ENCODE measurements around the gene PIK3C2G.

Gene PIK3C2G

DNA sequence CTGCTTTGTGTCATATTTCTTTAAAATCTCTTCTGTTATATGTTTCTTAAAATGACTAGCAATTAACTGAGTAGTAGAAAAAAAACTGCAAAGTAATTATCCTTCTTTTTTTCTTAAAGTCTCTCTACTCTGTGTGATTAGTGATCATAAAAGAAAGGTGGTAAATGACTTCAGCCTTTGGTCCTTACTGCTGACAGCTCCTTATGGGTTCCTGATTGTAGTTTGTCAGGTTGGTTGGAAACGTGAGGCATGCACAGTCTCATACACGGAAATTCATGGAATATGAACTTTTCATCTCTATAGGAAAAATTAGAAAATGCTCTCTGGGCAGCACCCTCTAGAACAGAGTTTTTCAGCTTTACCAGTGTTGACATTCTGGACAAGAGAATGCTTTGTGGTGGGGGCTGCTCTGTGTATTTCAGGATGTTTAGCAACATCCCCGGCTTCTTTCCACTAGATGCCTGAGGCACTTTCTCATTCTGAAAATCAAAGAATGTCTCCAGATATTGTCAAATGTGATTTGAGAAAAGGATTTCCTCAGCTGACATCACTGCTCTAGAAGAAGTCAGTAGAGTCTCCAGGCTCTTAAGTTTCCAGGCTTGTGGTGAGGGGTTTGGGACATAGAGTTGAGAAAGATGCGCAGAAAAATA lies 121.0 kb downstream of the PIK3C2G start:
- no peaks in the 10 kb centered on the region for H3K36me3 ChIP-seq (ENCODE audit: insufficient read depth, low read length)
- H3K27me3 ChIP-seq (ENCODE audit: insufficient read depth, low read length, poor library complexity): no peaks in the 10 kb centered on the region
- H4K20me1 ChIP-seq (ENCODE audit: insufficient read depth, low read length): no peaks in the 10 kb centered on the region
- no peak overlapping the region for H2AFZ ChIP-seq (ENCODE audit: low read depth, low read length)
- H3K9me3 ChIP-seq (ENCODE audit: insufficient read depth, low read length, severe bottlenecking): no peaks in the 10 kb centered on the region
- no peak overlapping the region for H3K4me3 ChIP-seq (ENCODE audit: low read depth in 1 of 2, low read length in 2 of 2)
- no peak overlapping the region for H3K27ac ChIP-seq (ENCODE audit: low read length)
- DNase-seq (no peak), ATAC-seq (ENCODE audit: insufficient read depth, low read depth) (no peak)
- H3K79me2 ChIP-seq (ENCODE audit: insufficient read depth, low read length): no peaks in the 10 kb centered on the region
- no peaks in the 10 kb centered on the region for H3K4me1 ChIP-seq (ENCODE audit: insufficient read depth, low read length)
- TF ChIP-seq CTCF (IDR thresholded peaks at IDR 0.05; ENCODE audit: borderline replicate concordance, extremely low read depth, low read length, poor library complexity, severe bottlenecking): no peak
- no peak for TF ChIP-seq EZH2 (IDR thresholded peaks at IDR 0.05; ENCODE audit: borderline replicate concordance, low read depth, low read length, severe bottlenecking)
- H3K9ac ChIP-seq (ENCODE audit: low read depth, low read length): no peak overlapping the region
- H3K4me2 ChIP-seq (ENCODE audit: insufficient read depth, low read length): no peak overlapping the region

- Histone ChIP-seq H3K27ac (ENCODE audit: low read length) (no peak overlapping the region), H3K27me3 (ENCODE audit: insufficient read depth, low read length, poor library complexity) (no peaks in the 10 kb centered on the region), H3K36me3 (ENCODE audit: insufficient read depth, low read length) (no peaks in the 10 kb centered on the region), H3K9me3 (ENCODE audit: insufficient read depth, low read length, severe bottlenecking) (no peaks in the 10 kb centered on the region), H3K4me1 (ENCODE audit: insufficient read depth, low read length) (no peaks in the 10 kb centered on the region), H2AFZ (ENCODE audit: low read depth, low read length) (no peak overlapping the region), H3K9ac (ENCODE audit: low read depth, low read length) (no peak overlapping the region), H3K4me2 (ENCODE audit: insufficient read depth, low read length) (no peak overlapping the region), H3K4me3 (ENCODE audit: low read depth in 1 of 2, low read length in 2 of 2) (no peak overlapping the region), H4K20me1 (ENCODE audit: insufficient read depth, low read length) (no peaks in the 10 kb centered on the region), H3K79me2 (ENCODE audit: insufficient read depth, low read length) (no peaks in the 10 kb centered on the region)
- ATAC-seq (ENCODE audit: insufficient read depth, low read depth) (no peak), DNase-seq (no peak)
- TF ChIP-seq EZH2 (IDR thresholded peaks at IDR 0.05; ENCODE audit: borderline replicate concordance, low read depth, low read length, severe bottlenecking): no peak
- no peak for TF ChIP-seq CTCF (IDR thresholded peaks at IDR 0.05; ENCODE audit: borderline replicate concordance, extremely low read depth, low read length, poor library complexity, severe bottlenecking)
These were observed 121.9 kb downstream of the PIK3C2G start for GRCh38 chr12:18383203-18383602.

GRCh38 chr12:18387706-18388105 lies 126.4 kb downstream of the PIK3C2G start:
- Histone ChIP-seq H3K4me2 (ENCODE audit: insufficient read depth, low read length) (no peak overlapping the region), H3K9me3 (ENCODE audit: insufficient read depth, low read length, severe bottlenecking) (no peaks in the 10 kb centered on the region)

More at GRCh38 chr12:18387706-18388105, 126.4 kb downstream of the PIK3C2G start:
- no peak overlapping the region for H3K9ac ChIP-seq (ENCODE audit: low read depth, low read length)
- no peaks in the 10 kb centered on the region for H3K4me1 ChIP-seq (ENCODE audit: insufficient read depth, low read length)
- H2AFZ ChIP-seq (ENCODE audit: low read depth, low read length): no peak overlapping the region
- no peak overlapping the region for H3K27ac ChIP-seq (ENCODE audit: low read length)
- H3K27me3 ChIP-seq (ENCODE audit: insufficient read depth, low read length, poor library complexity): no peaks in the 10 kb centered on the region
- H3K79me2 ChIP-seq (ENCODE audit: insufficient read depth, low read length): no peaks in the 10 kb centered on the region
- ATAC-seq (ENCODE audit: insufficient read depth, low read depth) (no peak), DNase-seq (no peak)
- TF ChIP-seq CTCF (IDR thresholded peaks at IDR 0.05; ENCODE audit: borderline replicate concordance, extremely low read depth, low read length, poor library complexity, severe bottlenecking) (no peak), EZH2 (IDR thresholded peaks at IDR 0.05; ENCODE audit: borderline replicate concordance, low read depth, low read length, severe bottlenecking) (no peak)
- H3K4me3 ChIP-seq (ENCODE audit: low read depth in 1 of 2, low read length in 2 of 2): no peak overlapping the region
- H4K20me1 ChIP-seq (ENCODE audit: insufficient read depth, low read length): no peaks in the 10 kb centered on the region
- no peaks in the 10 kb centered on the region for H3K36me3 ChIP-seq (ENCODE audit: insufficient read depth, low read length)

All from DND-41 (cell line).